HL-60/S4 treated with phorbol 12-myristate 13-acetate at 8.2 ng/mL for 4 days and 3 days (cell line): ENCODE measurements around the gene RAB5IF.
"Not testable (repeated sequence)": the region's sequence is repeated elsewhere in the genome, so short reads cannot be mapped to it uniquely, and the experiment has no call there.

Experiments
- in situ Hi-C: fragments of 300-500 bp; cut with MboI; formaldehyde crosslinking; loops from 2 replicates; pipeline ENCODE4 v1.15.0; 2022; ENCODE audit warnings: low sequenced_read_pairs

The RAB5IF gene

GRCh38 chr20:36628076-36628475, 22.5 kb downstream of the RAB5IF start:
- in situ Hi-C loops: no loop called here

- in situ Hi-C loops: no loop called here
Measured at GRCh38 chr20:36629719-36630681, 24.4 kb downstream of the RAB5IF start.

DNA sequence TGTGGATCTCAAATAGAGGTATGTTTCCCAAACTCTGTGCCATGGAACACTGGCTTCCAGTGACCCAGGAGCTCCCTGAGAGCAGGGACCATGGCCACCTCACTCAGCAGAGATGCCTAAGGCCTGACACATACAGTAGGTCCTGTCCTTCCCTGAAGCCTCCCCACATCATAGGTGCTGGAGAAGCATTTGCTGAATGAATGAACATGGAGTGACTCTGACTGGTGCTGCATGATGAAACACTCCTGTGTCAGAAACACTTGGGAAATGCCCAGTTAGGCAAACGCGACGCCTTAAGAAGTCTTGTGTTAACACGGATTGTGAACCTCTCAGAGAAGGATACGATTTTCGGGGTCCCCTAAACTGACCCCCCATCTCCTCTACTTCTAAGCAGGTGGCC, 26.1 kb downstream of the RAB5IF start:
- in situ Hi-C loops: no loop called here

GRCh38 chr20:36632147-36632486, 26.5 kb downstream of the RAB5IF start:
- in situ Hi-C loops: no loop called here

- in situ Hi-C loops: no loop called here
Measured at GRCh38 chr20:36632487-36633284, 27.1 kb downstream of the RAB5IF start.

GRCh38 chr20:36633285-36633772, 27.8 kb downstream of the RAB5IF start:
- in situ Hi-C loops: no loop called here

- in situ Hi-C loops: no loop called here
Measured at GRCh38 chr20:36634342-36634741, 28.8 kb downstream of the RAB5IF start.

GRCh38 chr20:36638876-36639400, 33.4 kb downstream of the RAB5IF start:
- in situ Hi-C loops: not testable (repeated sequence)

- in situ Hi-C loops: no loop called here
Measured at GRCh38 chr20:36641506-36641843, 35.9 kb downstream of the RAB5IF start.

- in situ Hi-C loops: no loop called here
Measured at GRCh38 chr20:36642136-36642535, 36.6 kb downstream of the RAB5IF start.

GRCh38 chr20:36644032-36644705, 38.6 kb downstream of the RAB5IF start:
- in situ Hi-C loops: no loop called here

DNA sequence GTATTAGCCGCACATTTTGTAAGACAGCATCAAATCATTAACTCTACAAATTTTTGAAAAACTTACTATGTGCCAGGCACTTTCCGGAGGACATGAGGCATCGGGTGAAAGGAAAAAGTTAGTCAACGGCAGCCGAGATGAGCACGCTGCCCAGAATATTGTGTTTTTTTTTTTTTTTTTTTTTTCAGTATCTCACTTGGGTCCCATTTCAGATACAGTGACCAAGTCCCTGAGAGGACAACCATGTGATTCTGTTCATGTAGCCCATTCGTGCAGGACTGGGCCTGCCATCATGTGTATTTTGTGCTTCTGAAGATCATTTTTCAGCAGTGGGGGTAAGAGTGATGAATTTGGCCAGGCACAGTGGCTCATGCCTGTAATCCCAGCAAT, 39.1 kb downstream of the RAB5IF start:
- in situ Hi-C loops: no loop called here

- in situ Hi-C loops: no loop called here
Measured at GRCh38 chr20:36645353-36645752, 39.8 kb downstream of the RAB5IF start.

- in situ Hi-C loops: no loop called here
Measured at GRCh38 chr20:36645998-36646397, 40.4 kb downstream of the RAB5IF start, which contains the start of gene SLA2. Gene SLA2, minus strand, starts transcription at chr20:36646196. Its CDS starts 4,861 bp downstream, at chr20:36641335.

DNA sequence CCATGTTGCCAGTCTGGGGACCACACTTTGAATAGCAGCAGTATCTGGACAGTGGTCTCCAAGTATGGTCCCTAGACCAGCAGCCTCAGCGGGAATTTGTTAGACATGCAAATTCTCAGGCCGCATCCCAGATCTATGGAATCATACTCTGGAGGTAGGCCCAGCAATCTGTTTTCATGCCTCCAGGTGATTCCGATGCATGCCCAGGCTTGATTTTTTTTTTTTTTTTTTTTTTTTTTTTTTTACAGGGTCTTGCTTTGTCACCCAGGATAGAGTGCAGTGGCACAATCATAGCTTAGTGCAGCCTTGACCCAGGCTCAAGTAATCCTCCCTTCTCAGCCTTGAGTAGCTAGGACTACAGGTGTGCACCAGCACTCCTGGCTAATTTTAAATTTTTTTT, 41.1 kb downstream of the RAB5IF start:
- in situ Hi-C loops: no loop called here

DNA sequence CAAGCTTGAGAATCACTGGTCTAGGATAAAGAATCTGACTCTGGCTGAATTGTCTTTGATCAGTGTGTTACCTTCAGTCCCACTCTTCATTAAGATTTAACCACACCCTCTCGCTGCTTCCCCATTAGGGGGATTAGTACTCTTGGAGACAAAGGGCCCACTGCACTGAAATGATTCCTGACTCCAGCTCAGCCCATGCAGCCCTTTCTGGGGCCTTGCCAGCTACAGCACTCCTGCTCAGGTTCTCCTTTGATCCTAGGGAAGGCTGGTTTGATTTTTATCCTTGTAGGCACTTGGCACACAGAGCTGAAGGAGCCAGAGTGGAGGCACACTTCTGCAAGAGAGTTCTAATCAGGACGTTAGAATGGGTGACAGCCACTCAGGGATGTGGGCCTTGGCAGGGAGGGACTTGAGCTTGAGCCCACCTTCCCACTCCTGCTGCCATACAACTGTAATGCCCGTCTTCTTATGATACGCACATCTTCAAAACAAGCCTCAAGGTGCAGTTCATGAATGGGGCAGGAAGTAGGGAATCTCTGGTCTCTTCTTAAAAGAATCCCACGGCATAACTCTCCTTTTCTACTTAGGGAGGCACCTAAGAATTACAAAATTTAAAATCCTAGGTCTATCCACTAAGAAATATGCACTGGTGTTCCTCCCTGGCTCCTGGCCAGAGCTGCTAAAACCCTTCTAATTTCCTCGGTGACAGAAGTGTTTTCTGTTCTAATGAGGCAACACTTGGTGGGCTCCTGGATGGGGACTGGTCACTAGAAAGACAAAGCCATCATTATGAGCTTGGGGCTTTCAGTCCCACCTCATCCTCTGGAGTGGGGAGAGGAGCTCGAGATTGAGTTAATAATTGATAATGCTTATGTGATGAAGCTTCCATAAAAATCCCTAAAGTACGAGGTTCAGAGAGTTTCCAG, 41.9 kb downstream of the RAB5IF start:
- in situ Hi-C loops: no loop called here

- in situ Hi-C loops: no loop called here
Measured at GRCh38 chr20:36653456-36653855, 47.9 kb downstream of the RAB5IF start.

- in situ Hi-C loops: no loop called here
Measured at GRCh38 chr20:36654506-36654905, 48.9 kb downstream of the RAB5IF start.

GRCh38 chr20:36655004-36655403, 49.4 kb downstream of the RAB5IF start:
- in situ Hi-C loops: no loop called here

- in situ Hi-C loops: no loop called here
Measured at GRCh38 chr20:36656733-36657132, 51.2 kb downstream of the RAB5IF start.
